HL-60 (cell line): ENCODE results near the gene DBF4.

ENCODE experiments used
- CTCF ChIP-seq: IDR thresholded peaks from one replicate; pipeline ENCODE4 v1.5.1; 2011; ENCODE audit warnings: low read length, control low read depth, inconsistent platforms; ENCODE audit not compliant: insufficient read depth
- GABPA ChIP-seq: IDR thresholded peaks from 2 replicates; pipeline ENCODE4 v1.6.1; 2012; ENCODE audit warnings: low read depth
- POLR2AphosphoS5 ChIP-seq: IDR thresholded peaks from 2 replicates; pipeline ENCODE4 v1.6.1; 2012; ENCODE audit warnings: low read depth
- TF ChIP-seq, protein P1 (sequence below): IDR thresholded peaks from 2 replicates; pipeline ENCODE4 v1.6.1; 2012; ENCODE audit warnings: low read depth; ENCODE audit not compliant: insufficient replicate concordance

DNA sequence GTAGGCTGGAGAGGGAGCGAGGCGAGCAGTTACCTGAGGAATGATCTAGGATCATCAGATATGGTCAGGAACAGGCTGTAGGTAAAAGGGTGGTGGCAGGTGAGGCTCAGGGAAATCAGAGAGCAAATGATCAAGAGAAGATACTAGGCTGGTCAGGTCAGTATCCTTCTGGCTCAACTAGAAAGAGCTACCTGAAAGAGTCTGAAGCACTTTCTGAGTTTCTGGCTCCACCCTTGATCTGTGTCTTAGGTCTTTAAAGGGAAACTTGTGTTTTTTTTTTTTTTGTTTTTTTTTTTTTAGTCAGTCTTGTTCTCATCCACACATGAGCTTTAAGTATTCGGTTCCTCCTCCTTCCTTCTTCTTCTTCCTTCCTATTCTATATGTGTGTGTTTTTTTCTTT lies 68.3 kb downstream of the DBF4 start:
- TF ChIP-seq CTCF (no peak), GABPA (no peak), POLR2AphosphoS5 (no peak)
- TF ChIP-seq, protein P1, sequence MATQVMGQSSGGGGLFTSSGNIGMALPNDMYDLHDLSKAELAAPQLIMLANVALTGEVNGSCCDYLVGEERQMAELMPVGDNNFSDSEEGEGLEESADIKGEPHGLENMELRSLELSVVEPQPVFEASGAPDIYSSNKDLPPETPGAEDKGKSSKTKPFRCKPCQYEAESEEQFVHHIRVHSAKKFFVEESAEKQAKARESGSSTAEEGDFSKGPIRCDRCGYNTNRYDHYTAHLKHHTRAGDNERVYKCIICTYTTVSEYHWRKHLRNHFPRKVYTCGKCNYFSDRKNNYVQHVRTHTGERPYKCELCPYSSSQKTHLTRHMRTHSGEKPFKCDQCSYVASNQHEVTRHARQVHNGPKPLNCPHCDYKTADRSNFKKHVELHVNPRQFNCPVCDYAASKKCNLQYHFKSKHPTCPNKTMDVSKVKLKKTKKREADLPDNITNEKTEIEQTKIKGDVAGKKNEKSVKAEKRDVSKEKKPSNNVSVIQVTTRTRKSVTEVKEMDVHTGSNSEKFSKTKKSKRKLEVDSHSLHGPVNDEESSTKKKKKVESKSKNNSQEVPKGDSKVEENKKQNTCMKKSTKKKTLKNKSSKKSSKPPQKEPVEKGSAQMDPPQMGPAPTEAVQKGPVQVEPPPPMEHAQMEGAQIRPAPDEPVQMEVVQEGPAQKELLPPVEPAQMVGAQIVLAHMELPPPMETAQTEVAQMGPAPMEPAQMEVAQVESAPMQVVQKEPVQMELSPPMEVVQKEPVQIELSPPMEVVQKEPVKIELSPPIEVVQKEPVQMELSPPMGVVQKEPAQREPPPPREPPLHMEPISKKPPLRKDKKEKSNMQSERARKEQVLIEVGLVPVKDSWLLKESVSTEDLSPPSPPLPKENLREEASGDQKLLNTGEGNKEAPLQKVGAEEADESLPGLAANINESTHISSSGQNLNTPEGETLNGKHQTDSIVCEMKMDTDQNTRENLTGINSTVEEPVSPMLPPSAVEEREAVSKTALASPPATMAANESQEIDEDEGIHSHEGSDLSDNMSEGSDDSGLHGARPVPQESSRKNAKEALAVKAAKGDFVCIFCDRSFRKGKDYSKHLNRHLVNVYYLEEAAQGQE = no peak
